Medulla oblongata (tissue), 1 donor: Measurements from ENCODE around the gene GPR148.

Experiments
- DNase-seq: peaks from one replicate; pipeline ENCODE4 v3.0.0-alpha.2; 2015; ENCODE audit errors: extremely low spot score

GPR148 gene

GRCh38 chr2:130749641-130750040 lies 20.8 kb downstream of the GPR148 start:
- no peak for DNase-seq

GRCh38 chr2:130754811-130755210 lies 25.9 kb downstream of the GPR148 start:
- no peak for DNase-seq

GRCh38 chr2:130755256-130756052 lies 26.6 kb downstream of the GPR148 start, which contains the start of gene AMER3:
AMER3 (plus strand) TSS chr2:130755540; CDS start chr2:130762073, 6,533 bp downstream.
- no peak for DNase-seq

- DNase-seq: no peak
Measured at GRCh38 chr2:130756053-130756873, 27.4 kb downstream of the GPR148 start.

GRCh38 chr2:130756874-130757668 lies 28.2 kb downstream of the GPR148 start:
- no peak for DNase-seq

GRCh38 chr2:130759906-130760753 lies 31.3 kb downstream of the GPR148 start:
- DNase-seq: no peak

- DNase-seq: no peak
Measured at GRCh38 chr2:130760754-130761751, 32.2 kb downstream of the GPR148 start.

GRCh38 chr2:130762031-130762909 lies 33.4 kb downstream of the GPR148 start:
- DNase-seq: no peak

- no peak for DNase-seq
Measured at GRCh38 chr2:130762910-130763385, 34.1 kb downstream of the GPR148 start.

- DNase-seq: no peak
Measured at GRCh38 chr2:130763405-130763804, 34.5 kb downstream of the GPR148 start.

- no peak for DNase-seq
Measured at GRCh38 chr2:130764035-130764820, 35.4 kb downstream of the GPR148 start.

- DNase-seq: no peak
Measured at GRCh38 chr2:130764821-130765115, 35.9 kb downstream of the GPR148 start.

- DNase-seq: no peak
Measured at GRCh38 chr2:130765464-130765863, 36.6 kb downstream of the GPR148 start.

- no peak for DNase-seq
Measured at GRCh38 chr2:130766037-130766436, 37.2 kb downstream of the GPR148 start.

GRCh38 chr2:130766711-130767407 lies 38.0 kb downstream of the GPR148 start:
- no peak for DNase-seq

- no peak for DNase-seq
Measured at GRCh38 chr2:130767408-130767775, 38.5 kb downstream of the GPR148 start.

GRCh38 chr2:130768191-130768855 lies 39.5 kb downstream of the GPR148 start:
- no peak for DNase-seq
